SW480 (cell line): ENCODE measurements around the gene C16orf54.
A peak's percentile ranks its signal among the peaks of the same experiment; 100 is the strongest.
"Not testable (repeated sequence)": the region's sequence is repeated elsewhere in the genome, so short reads cannot be mapped to it uniquely, and the experiment has no call there.

ENCODE experiments used
- DNase-seq: peaks from one replicate; pipeline ENCODE4 v3.0.0-alpha.2; 2016; ENCODE audit warnings: low spot score

C16orf54 gene

GRCh38 chr16:29739927-29740629, 5.7 kb downstream of the C16orf54 start:
- not testable (repeated sequence) for DNase-seq

- DNase-seq: no peak
Observed at GRCh38 chr16:29738514-29738913, 7.3 kb downstream of the C16orf54 start.

GRCh38 chr16:29737713-29738112, 8.1 kb downstream of the C16orf54 start:
- DNase-seq: peak; percentile 25

GRCh38 chr16:29736764-29737163, 9.0 kb downstream of the C16orf54 start:
- DNase-seq: no peak

GRCh38 chr16:29736112-29736511, 9.7 kb downstream of the C16orf54 start:
- DNase-seq: no peak

GRCh38 chr16:29734786-29735185, 11.0 kb downstream of the C16orf54 start:
- no peak for DNase-seq

GRCh38 chr16:29731768-29732601, 13.8 kb downstream of the C16orf54 start:
- DNase-seq: not testable (repeated sequence)

- DNase-seq: no peak
Observed at GRCh38 chr16:29730649-29731048, 15.1 kb downstream of the C16orf54 start.

GRCh38 chr16:29729116-29729521, 16.7 kb downstream of the C16orf54 start:
- peak; percentile 56 for DNase-seq

- DNase-seq: no peak
Observed at GRCh38 chr16:29727452-29727851, 18.3 kb downstream of the C16orf54 start.

GRCh38 chr16:29726845-29727377, 18.9 kb downstream of the C16orf54 start:
- no peak for DNase-seq

GRCh38 chr16:29721167-29721879, 24.5 kb downstream of the C16orf54 start:
- DNase-seq: peak; percentile 41

- no peak for DNase-seq
Observed at GRCh38 chr16:29720703-29721102, 25.1 kb downstream of the C16orf54 start.

- DNase-seq: no peak
Observed at GRCh38 chr16:29719063-29719462, 26.7 kb downstream of the C16orf54 start.

GRCh38 chr16:29717113-29717512, 28.7 kb downstream of the C16orf54 start:
- DNase-seq: no peak

GRCh38 chr16:29714972-29715371, 30.8 kb downstream of the C16orf54 start:
- no peak for DNase-seq

GRCh38 chr16:29714396-29714795, 31.4 kb downstream of the C16orf54 start:
- DNase-seq: no peak

GRCh38 chr16:29712809-29713208, 33.0 kb downstream of the C16orf54 start:
- no peak for DNase-seq

GRCh38 chr16:29710227-29711219, 35.3 kb downstream of the C16orf54 start:
- DNase-seq: peak; percentile 72

- DNase-seq: not testable (repeated sequence)
Observed at GRCh38 chr16:29709657-29710056, 36.1 kb downstream of the C16orf54 start.
